GM12878 (cell line): ENCODE results near the gene TEX30. TPM values are rescaled to one million over a fixed set of nuclear protein-coding genes. Genes with fewer than 3 reads are reported as not detected.

Source experiments
- ATAC-seq: fragments of 200-7000 bp; cut with Tn5 transposase; 3 replicates; pipeline ENCODE4 v1.9.1; 2020; ENCODE audit warnings: mild to moderate bottlenecking, moderate library complexity
- BruUV-seq: library from RNA; stranded (reverse); fragments of 400-500 nt; replicated peaks from 2 replicates; lab custom pipeline; 2021; lab: Mats Ljungman, UMichigan
- CTCF ChIA-PET: fragments of 300-600 bp; sonication (Branson Sonifier 250); formaldehyde crosslinking; extraction: SDS; loops from one replicate; lab custom pipeline; 2021; ENCODE audit warnings: inconsistent platforms; lab: Yijun Ruan, JAX
- POLR2A ChIA-PET: fragments of 350-600 bp; formaldehyde crosslinking; extraction: SDS; loops from one replicate; lab custom pipeline; 2021; ENCODE audit warnings: inconsistent platforms; lab: Charles Lee
- RAD21 ChIA-PET: fragments of 300-600 bp; sonication (Branson Sonifier 250); formaldehyde crosslinking; loops from one replicate; lab custom pipeline; 2023; ENCODE audit warnings: antibody characterized with exemption; ENCODE audit not compliant: unreplicated experiment; lab: Charles Lee
- SMC1A ChIA-PET: fragments of 300-600 bp; sonication (Branson Sonifier 250); formaldehyde crosslinking; loops from one replicate; lab custom pipeline; 2023; ENCODE audit not compliant: unreplicated experiment, uncharacterized antibody; lab: Charles Lee
- DNase-seq: peaks from one replicate; pipeline ENCODE4 v3.0.0-alpha.2; 2011; ENCODE audit warnings: low read depth, low spot score
- FAIRE-seq: peaks from 3 replicates; lab custom pipeline; 2011; peaks lifted over from hg19 to GRCh38; lab: Jason Lieb, UNC
- H2AFZ ChIP-seq: 2 replicates; pipeline ENCODE4 v1.6.0; 2011; ENCODE audit warnings: low read depth, low read length, control low read depth; ENCODE audit not compliant: control insufficient read depth
- H3K27ac ChIP-seq: 2 replicates; pipeline ENCODE4 v1.5.1; 2011; ENCODE audit warnings: control low read depth; ENCODE audit not compliant: control insufficient read depth, insufficient read depth
- H3K27me3 ChIP-seq, 2 experiments: replicated peaks in 1 of 2; 2 replicates each; pipeline versions ENCODE4 v1.6.0 to v1.6.1; 2011; ENCODE audit warnings: low read length in 1 of 2; ENCODE audit not compliant: control insufficient read depth in 2 of 2, insufficient read depth in 2 of 2
- H3K36me3 ChIP-seq, 2 experiments: 2 replicates each; pipeline ENCODE4 v1.5.1; 2011; ENCODE audit warnings: low read length in 1 of 2; ENCODE audit not compliant: control insufficient read depth in 2 of 2, insufficient read depth in 2 of 2
- H3K4me1 ChIP-seq: 2 replicates; pipeline ENCODE4 v1.6.1; 2011; ENCODE audit warnings: mild to moderate bottlenecking, low read length, moderate library complexity, mixed read lengths; ENCODE audit not compliant: control insufficient read depth, insufficient read depth
- H3K4me2 ChIP-seq: 2 replicates; pipeline ENCODE4 v1.6.0; 2011; ENCODE audit warnings: control low read depth; ENCODE audit not compliant: control insufficient read depth, insufficient read depth
- H3K4me3 ChIP-seq: fragments of 200-600 bp; sonication (generic); 2 replicates; pipeline ENCODE4 v1.5.1; 2016
- H3K79me2 ChIP-seq: 2 replicates; pipeline ENCODE4 v1.6.0; 2011; ENCODE audit warnings: low read length; ENCODE audit not compliant: control insufficient read depth, insufficient read depth
- H3K9ac ChIP-seq: 2 replicates; pipeline ENCODE4 v1.8.0; 2011; ENCODE audit warnings: low read length, control low read depth, mixed read lengths; ENCODE audit not compliant: control insufficient read depth, insufficient read depth
- H3K9me3 ChIP-seq: replicated peaks from 3 replicates; pipeline ENCODE4 v1.5.1; 2011; ENCODE audit warnings: mild to moderate bottlenecking, low read length; ENCODE audit not compliant: control insufficient read depth, insufficient read depth
- H4K20me1 ChIP-seq: 2 replicates; pipeline ENCODE4 v1.6.0; 2011; ENCODE audit not compliant: control insufficient read depth, insufficient read depth
- CREM ChIP-seq: IDR thresholded peaks from 2 replicates; pipeline ENCODE4 v1.6.1; 2014; ENCODE audit warnings: antibody characterized with exemption, low read depth
- CTCF ChIP-seq, 3 experiments: IDR thresholded peaks in 2 of 3; conservative IDR thresholded peaks in 1 of 3; 2 replicates each; pipeline ENCODE4 v1.5.1; 2011; ENCODE audit warnings: low read depth in 3 of 3, low read length in 3 of 3, mild to moderate bottlenecking in 3 of 3, control low read depth in 2 of 3, moderate library complexity in 2 of 3, inconsistent platforms in 1 of 3, mixed read lengths in 1 of 3; ENCODE audit not compliant: control insufficient read depth in 2 of 3, insufficient read depth in 1 of 3; ENCODE audit errors: extremely low read depth in 1 of 3
- HDAC2 ChIP-seq: fragments of 200-600 bp; sonication (generic); IDR thresholded peaks from 2 replicates; pipeline ENCODE4 v1.6.1; 2017
- KAT2A ChIP-seq: conservative IDR thresholded peaks from 2 replicates; pipeline ENCODE4 v1.6.1; 2011; ENCODE audit warnings: low read depth, low read length; ENCODE audit not compliant: control insufficient read depth
- NBN ChIP-seq: fragments of 450-650 bp; IDR thresholded peaks from 2 replicates; pipeline ENCODE4 v1.6.1; 2016
- NRF1 ChIP-seq: conservative IDR thresholded peaks from 2 replicates; pipeline ENCODE4 v1.6.1; 2011; ENCODE audit warnings: mild to moderate bottlenecking, low read depth, low read length, improper control_type of control experiment
- RB1 ChIP-seq: fragments of 450-650 bp; formaldehyde crosslinking; IDR thresholded peaks from 2 replicates; pipeline ENCODE4 v1.6.1; 2017; ENCODE audit warnings: mild to moderate bottlenecking, borderline replicate concordance
- SMC3 ChIP-seq: IDR thresholded peaks from 2 replicates; pipeline ENCODE4 v1.6.1; 2011; ENCODE audit warnings: low read length, improper control_type of control experiment, borderline replicate concordance
- ZNF24 ChIP-seq: fragments of 450-650 bp; IDR thresholded peaks from 2 replicates; pipeline ENCODE4 v1.6.1; 2017; ENCODE audit warnings: antibody characterized with exemption, mild to moderate bottlenecking
- ZNF687 ChIP-seq: fragments of 450-650 bp; IDR thresholded peaks from 2 replicates; pipeline ENCODE4 v1.6.1; 2017; ENCODE audit warnings: mild to moderate bottlenecking, moderate library complexity
- WGBS: methylation state at CpG from one replicate; pipeline ENCODE4 v1.1.6; 2016; ENCODE audit warnings: low lambda C conversion rate; ENCODE audit not compliant: insufficient replicate concordance, insufficient coverage; ENCODE audit errors: missing lambda C conversion rate; 5-methylcytosine and 5-hydroxymethylcytosine counted together
- in situ Hi-C: fragments of 300-500 bp; cut with MboI; formaldehyde crosslinking; loops from 9 replicates; pipeline ENCODE4 v1.14.3; 2018; ENCODE audit warnings: mixed read lengths
- intact Hi-C: fragments of 100-400 bp; cut with micrococcal nuclease; formaldehyde crosslinking; loops from one replicate; pipeline ENCODE4 v1.14.2; 2022; ENCODE audit not compliant: unreplicated experiment
- polyA plus RNA-seq, 11 experiments: library from polyadenylated mRNA; depleted of rRNA in 4 of 11; unstranded in 6 of 11; stranded (reverse) in 5 of 11; fragments of >200 nt; fragmentation: Nextera tagmentation in 4 of 11; fragmentation: Illumina TruSeq in 1 of 11; extraction: Ambion mirVana in 4 of 11; extraction: Trizol in 1 of 11; gene quantifications; 1 replicate in 1 of 11; 2 replicates in 10 of 11; pipeline versions ENCODE4 v1.2.1 to v1.2.3, GENCODE V29; 2011 to 2016; ENCODE audit warnings: inconsistent platforms in 2 of 11, missing spikeins in 2 of 11, low read depth in 1 of 11
- total RNA-seq, 4 experiments: library from RNA; depleted of rRNA in 3 of 4; stranded (reverse); fragments of >200 nt in 3 of 4; fragmentation: Illumina TruSeq in 1 of 4; extraction: Trizol in 1 of 4; gene quantifications; 2 replicates each; pipeline versions ENCODE4 v1.2.1 to v1.2.3, GENCODE V29; 2013 to 2021
- TF ChIP-seq, protein P1 (sequence below): IDR thresholded peaks from 2 replicates; pipeline ENCODE4 v1.6.1; 2012; ENCODE audit warnings: low read length, inconsistent platforms
- TF ChIP-seq, protein P2 (sequence below): IDR thresholded peaks from 2 replicates; pipeline ENCODE4 v1.6.1; 2011; ENCODE audit warnings: borderline replicate concordance, low read depth, mild to moderate bottlenecking, moderate library complexity, low read length; ENCODE audit not compliant: insufficient read depth, poor library complexity, severe bottlenecking
- TF ChIP-seq, protein P3 (sequence below): fragments of 450-650 bp; IDR thresholded peaks from 2 replicates; pipeline ENCODE4 v1.6.1; 2016; ENCODE audit warnings: mild to moderate bottlenecking

Gene TEX30
- total and polyA plus RNA-seq, 10 of the 15 experiments (the other 5 are each of a cell fraction or from before 2014, with no cell fraction given) = 19.7 to 114 (median 25.0) TPM

- peak; percentile 22 to 49 (median 38); a peak in 4 of 6 replicates for TF ChIP-seq CTCF (IDR thresholded peaks at IDR 0.05 in 2 of 3, conservative IDR thresholded peaks at IDR 0.05 in 1 of 3; ENCODE audit: control insufficient read depth in 2 of 3, extremely low read depth in 1 of 3, insufficient read depth in 1 of 3, low read depth in 3 of 3, low read length in 3 of 3)
- peak; percentile 39; the same call in 1 of the 2 replicates for TF ChIP-seq SMC3
- no peak for TF ChIP-seq NBN
- no peak for TF ChIP-seq ZNF24
- TF ChIP-seq CREM = no peak
- TF ChIP-seq HDAC2 = no peak
- TF ChIP-seq, protein P1, sequence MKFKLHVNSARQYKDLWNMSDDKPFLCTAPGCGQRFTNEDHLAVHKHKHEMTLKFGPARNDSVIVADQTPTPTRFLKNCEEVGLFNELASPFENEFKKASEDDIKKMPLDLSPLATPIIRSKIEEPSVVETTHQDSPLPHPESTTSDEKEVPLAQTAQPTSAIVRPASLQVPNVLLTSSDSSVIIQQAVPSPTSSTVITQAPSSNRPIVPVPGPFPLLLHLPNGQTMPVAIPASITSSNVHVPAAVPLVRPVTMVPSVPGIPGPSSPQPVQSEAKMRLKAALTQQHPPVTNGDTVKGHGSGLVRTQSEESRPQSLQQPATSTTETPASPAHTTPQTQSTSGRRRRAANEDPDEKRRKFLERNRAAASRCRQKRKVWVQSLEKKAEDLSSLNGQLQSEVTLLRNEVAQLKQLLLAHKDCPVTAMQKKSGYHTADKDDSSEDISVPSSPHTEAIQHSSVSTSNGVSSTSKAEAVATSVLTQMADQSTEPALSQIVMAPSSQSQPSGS = no peak
- TF ChIP-seq, protein P2, sequence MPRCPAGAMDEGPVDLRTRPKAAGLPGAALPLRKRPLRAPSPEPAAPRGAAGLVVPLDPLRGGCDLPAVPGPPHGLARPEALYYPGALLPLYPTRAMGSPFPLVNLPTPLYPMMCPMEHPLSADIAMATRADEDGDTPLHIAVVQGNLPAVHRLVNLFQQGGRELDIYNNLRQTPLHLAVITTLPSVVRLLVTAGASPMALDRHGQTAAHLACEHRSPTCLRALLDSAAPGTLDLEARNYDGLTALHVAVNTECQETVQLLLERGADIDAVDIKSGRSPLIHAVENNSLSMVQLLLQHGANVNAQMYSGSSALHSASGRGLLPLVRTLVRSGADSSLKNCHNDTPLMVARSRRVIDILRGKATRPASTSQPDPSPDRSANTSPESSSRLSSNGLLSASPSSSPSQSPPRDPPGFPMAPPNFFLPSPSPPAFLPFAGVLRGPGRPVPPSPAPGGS = no peak
These were observed 48.7 kb downstream of the TEX30 start (continued) for GRCh38 chr13:102724923-102725322.

GRCh38 chr13:102721800-102722231, 51.8 kb downstream of the TEX30 start:
- H3K27me3 ChIP-seq = no peaks in the 10 kb centered on the region; a peak in 1 of 4 replicates
- ATAC-seq (no peak), FAIRE-seq (no peak), DNase-seq (no peak)
- ChIA-PET SMC1A (no interaction called here), RAD21 (no interaction called here), CTCF (interaction anchor here (0.9 kb wide), 1 partner anchor 15 kb away, joined by 3 read pairs; no protein-coding TSS in a partner anchor), POLR2A (no interaction called here)
- no peaks in the 10 kb centered on the region for H3K9me3 ChIP-seq
- WGBS = 0% methylated on average over 1 of the region's 1 CpG
- BruUV-seq = no TSS peak
- H3K4me1 ChIP-seq = no peaks in the 10 kb centered on the region
- H3K36me3 ChIP-seq = no peaks in the 10 kb centered on the region
- no peaks in the 10 kb centered on the region for H4K20me1 ChIP-seq
- no peak overlapping the region for H2AFZ ChIP-seq
- no peak overlapping the region for H3K4me3 ChIP-seq
- H3K9ac ChIP-seq = no peak overlapping the region
- H3K4me2 ChIP-seq = no peak overlapping the region
- intact Hi-C loops (no loop called here), in situ Hi-C loops (no loop called here)
- no peak overlapping the region for H3K27ac ChIP-seq
- no peaks in the 10 kb centered on the region for H3K79me2 ChIP-seq
- TF ChIP-seq KAT2A (no peak), NRF1 (no peak), RB1 (no peak), ZNF687 (no peak)
- TF ChIP-seq, protein P3, sequence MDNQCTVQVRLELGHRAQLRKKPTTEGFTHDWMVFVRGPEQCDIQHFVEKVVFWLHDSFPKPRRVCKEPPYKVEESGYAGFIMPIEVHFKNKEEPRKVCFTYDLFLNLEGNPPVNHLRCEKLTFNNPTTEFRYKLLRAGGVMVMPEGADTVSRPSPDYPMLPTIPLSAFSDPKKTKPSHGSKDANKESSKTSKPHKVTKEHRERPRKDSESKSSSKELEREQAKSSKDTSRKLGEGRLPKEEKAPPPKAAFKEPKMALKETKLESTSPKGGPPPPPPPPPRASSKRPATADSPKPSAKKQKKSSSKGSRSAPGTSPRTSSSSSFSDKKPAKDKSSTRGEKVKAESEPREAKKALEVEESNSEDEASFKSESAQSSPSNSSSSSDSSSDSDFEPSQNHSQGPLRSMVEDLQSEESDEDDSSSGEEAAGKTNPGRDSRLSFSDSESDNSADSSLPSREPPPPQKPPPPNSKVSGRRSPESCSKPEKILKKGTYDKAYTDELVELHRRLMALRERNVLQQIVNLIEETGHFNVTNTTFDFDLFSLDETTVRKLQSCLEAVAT = no peak
